Stimulated activated CD4-positive, alpha-beta T cell treated with anti-CD3 and anti-CD28 coated beads, Interleukin-1b, Interleukin-23, amount 100 ng/mL, for 1 hour (primary cell): Measurements from ENCODE around the gene DISP3.

Source experiments
- DNase-seq, 2 donors: peaks; one replicate each; pipeline ENCODE4 v3.0.0-alpha.2; 2020; ENCODE audit warnings: low read depth in 2 of 2

The DISP3 gene

DNA sequence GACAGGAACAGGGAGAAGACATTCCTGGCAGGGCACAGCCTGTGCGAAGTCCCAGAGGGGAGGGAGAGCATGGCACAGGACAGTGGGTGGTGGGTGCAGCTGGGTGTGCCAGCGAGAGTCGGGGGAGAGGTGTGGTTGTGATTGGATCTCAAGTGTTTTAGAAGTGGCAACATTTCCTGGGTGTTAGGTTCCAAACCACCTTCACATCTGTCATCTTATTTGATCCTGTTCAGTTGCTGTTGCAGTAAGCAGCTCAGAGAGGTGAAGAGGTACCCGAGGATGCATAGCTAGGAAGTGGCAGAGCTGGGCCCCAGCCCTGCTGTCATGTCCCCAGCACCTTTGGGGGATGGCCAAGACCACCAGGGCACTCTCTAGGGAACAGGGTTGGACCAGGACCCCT is 22.0 kb upstream of the DISP3 start:
- DNase-seq, result no peak

DNA sequence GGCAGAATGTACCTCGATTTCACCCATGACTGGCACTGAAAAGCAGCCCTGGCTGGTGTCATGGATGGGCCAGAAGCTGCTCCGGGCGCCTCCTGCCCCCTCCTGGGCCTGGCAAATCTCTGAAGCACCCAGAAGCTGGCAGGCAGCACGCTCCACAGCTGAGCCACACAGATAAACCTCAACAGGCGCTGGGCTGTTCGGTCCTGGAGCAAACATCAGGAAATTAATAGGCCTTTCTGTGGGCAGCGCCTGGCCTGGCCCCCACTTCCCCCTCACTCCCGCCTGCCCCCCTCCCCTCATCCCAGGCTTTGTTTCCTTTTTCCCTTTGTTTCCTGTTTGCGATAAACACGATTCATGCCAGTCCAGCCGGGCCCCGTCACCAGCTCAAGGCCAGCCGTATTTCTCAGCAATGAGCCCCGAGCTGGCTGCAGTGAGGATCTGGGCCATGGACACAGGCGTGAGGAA is 20.1 kb upstream of the DISP3 start:
- DNase-seq, result no peak

DNA sequence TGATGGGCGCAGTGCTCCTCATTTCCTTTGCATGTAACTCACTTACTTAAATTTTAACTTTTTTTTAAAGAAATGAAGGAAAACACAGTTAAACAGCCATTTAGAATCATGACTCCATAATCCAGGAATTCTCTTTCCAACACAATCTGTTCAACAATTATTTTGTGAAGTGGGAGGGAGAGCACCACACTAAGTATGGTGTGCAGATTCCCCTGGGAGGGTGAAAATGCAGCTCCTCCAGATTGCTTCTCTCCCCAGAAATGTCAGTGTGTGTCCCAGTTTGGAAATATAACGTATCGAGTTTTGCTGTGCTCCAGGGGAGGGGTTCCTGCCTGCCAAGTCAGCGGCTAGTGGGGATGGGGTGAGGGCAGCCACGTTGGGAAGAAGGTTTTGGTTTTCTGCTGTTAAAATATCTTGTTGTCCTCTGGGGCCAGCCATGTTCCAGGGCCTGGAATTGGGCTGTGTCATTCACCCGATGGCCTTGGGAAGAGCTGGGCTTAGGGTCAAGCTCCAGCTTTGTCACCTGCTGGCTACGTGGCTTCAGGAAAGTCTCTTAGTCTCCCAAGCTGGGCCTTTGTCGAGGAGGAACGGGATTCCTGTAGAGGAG is 17.3 kb upstream of the DISP3 start:
- no peak for DNase-seq

DNA sequence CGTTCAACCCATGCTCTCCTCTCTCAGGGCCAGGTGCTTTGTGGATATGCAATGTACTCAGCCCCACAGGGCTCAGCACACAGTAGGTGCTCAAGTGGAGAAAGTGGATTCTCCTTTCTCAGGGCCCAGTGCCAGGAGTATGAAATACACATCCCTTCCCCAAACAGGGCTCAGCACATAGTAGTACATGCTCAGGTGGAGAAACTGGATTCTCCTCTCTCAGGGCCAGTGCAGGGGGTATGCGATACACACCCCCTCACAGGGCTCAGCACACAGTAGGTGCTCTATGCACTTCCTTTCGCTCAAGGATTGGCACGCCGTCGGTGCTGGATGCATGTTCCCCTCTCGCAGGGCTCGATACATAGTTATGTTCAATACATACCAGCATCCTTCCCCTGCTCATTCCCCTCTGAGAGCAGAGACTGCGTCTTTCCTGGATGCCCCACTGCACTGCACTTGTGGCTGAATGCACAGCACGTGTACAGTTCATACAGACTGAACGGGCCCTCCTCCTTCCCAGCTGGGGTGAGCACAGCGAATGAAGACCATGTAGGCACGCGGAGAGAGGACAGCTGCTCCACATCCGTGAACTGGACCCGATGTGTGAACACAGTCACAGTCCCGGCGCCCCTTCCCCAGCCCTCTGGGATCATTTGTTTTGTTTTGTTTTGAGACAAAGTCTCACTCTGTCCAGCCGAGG is 16.6 kb upstream of the DISP3 start:
- DNase-seq, result no peak

DNA sequence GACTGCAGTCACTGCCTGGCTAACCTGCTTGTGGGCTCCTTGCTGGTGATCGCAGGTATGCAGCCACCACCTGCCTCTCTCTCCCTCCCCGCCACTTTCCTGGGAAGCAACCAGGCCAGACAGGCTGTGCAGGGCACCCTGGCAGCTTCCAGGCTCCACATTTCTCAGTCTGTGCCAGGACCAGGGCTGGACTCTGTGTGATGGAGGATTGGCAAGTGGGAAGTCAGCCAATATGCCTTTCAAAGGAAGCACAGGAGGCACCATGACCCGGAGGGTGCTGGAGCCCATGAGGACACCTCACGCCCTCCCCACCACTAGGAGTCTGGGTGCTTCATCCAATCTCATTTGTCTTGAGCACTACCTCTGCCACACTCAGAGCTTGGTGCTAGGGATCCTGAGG is 15.8 kb upstream of the DISP3 start:
- DNase-seq, result no peak

DNA sequence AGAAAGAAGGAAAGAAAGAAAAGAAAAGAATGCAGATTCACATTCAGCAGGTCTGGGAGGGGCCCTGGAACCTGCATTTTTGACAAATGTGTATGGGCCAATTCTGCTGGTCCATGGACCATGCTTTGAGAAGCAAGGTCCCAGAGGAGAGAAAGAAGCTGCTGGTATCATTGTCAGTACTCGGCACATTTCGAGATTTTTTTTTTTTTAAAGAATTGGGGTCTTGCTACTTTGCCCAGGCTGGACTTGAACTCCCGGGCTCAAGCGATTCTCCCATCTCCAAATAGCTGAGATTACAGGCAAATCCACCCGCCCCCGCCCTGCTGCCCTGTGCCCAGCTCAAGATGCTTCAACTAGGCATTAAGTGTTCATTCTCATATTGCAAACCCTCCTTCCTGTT is 13.6 kb upstream of the DISP3 start:
- DNase-seq, result no peak

DNA sequence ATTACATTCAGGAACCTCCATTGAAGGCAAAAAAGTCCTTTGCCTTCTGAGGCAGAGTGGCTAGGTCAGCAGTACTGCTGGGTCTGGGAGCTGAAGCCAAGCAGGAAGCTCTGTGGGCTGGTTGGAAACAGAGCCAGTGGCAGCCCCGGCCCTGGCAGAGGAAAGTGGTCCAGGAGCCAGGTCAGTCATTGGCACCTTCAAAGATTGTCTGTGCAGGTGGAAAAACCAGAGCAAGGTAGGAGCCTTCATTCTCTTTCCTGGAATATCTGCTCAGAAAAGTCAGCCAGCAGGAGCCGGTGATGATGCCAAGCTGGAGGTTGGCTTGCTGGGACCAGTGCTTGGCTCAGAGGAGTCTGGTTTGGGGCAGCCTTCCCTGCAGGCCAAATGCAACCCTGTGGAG is 12.5 kb upstream of the DISP3 start:
- no peak for DNase-seq

DNA sequence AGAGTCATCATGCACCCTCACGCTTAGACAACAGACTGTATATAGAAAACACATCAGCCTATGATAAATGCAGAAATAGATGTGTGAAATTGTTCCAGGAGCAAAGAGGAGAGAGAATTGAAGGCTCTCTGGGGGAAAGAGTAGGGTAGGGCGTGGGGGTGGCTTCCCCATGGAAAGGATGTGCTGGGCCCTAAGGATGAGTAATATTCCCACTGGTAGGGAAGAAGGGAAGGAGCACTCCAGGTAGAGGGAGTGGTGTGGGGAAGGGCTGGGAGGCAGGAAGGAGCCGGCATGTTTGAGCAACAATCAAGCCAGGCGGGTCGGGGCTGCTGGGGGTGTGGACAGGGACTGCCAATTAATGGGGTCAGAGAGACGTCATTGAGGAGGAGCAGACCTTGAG is 10.1 kb upstream of the DISP3 start:
- DNase-seq, result no peak

DNA sequence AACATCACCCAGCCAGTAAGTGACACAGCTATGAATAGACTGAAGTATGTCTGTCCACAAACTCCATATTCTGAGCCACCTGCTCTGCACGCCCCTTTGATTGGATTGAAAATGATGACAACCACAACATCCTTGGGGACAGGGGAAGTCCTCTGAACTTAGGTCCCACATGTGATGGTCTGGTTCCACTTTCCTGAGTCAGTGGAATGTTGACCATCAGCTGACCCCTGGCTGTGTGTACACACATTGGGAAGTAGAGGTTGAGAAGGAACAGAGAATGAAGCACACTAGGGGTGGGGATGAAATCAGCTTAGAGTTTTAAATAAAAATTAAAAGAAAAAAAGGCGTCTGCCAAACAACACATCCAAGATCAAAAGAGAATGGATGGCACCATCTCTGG is 8.0 kb upstream of the DISP3 start:
- DNase-seq, result no peak

DNA sequence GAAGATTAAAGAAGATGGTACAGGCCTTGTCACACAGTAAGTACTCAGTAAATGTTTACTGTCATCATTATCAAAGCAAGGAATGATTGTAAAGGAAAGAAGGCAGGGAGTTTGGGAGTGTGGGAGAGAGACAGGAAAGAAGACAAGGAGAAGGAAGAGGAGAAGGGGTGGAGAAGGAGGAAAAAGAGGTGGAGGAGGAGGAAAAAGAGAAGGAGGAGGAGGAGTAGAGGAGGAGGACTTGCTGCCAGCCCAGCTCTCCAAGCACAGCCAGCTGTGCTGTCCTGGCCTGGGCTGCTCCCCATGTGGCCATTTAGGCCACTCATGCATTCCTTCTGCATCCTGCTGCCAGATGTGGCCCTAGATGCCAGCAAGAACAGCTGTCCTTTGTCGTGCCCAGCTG is 7.5 kb upstream of the DISP3 start:
- no peak for DNase-seq

DNA sequence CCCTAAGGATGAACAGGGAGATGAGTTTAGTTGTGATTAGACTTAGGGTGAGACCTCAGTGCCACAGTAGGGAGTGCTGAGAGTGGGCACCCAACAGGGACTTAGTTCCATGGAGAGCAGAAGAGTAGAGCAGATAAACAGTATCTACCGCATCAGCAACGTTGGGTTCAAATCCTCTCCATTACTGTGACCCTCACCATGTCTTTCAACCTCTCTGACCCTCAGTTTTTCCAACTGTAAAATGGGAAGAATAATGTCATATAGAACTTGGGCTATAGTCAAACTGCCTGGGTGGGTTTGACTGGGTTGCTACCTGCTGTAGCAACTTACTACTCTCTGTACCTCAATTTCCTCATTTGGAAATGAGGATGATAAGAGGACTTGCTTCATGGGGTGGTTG is 6.7 kb upstream of the DISP3 start:
- no peak for DNase-seq

DNA sequence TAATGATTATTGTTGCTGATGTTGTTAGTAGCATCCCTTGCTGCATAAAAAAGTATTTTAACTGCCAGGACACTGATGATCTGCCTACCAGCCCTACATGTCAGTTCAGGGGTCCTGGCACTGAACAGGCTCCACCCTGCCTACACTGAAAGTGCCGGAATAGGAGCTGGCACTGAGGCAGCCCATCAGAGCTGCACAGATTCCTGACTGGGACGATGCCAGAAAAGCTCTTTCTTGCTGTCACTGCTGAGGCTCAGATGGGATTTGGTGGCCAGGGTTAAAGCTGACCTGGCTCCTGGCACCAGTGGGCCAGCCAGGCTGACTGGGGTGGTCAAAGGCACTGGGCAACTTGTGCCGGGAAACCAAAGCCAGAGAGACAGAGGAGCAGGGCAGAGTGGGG is 6.2 kb upstream of the DISP3 start:
- DNase-seq, result no peak

DNA sequence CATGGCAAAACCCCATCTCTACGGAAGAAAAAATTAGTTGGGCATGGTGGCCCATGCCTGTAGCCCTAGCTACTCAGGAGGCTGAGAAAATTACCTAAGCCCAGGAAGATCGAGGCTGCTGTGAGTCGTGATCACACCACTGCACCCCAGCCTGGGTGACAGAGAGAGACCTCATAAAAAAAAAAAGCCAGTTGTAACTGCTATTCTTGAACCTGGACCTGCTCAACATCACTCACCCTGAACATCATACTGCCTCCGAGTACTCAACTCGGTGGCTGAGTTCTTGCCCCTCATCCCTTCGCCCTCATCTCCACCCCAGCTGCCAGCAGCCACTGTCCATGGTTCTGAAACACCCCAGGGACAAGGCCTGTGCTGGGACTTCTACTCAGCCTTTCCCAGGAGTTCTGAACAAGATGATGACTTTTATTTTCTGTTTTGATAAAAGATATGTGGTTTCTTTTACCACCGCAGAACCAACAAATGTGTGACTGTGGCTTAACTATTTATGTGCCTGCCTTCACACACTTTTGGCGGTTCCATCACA is 5.4 kb upstream of the DISP3 start:
- DNase-seq, result no peak

DNA sequence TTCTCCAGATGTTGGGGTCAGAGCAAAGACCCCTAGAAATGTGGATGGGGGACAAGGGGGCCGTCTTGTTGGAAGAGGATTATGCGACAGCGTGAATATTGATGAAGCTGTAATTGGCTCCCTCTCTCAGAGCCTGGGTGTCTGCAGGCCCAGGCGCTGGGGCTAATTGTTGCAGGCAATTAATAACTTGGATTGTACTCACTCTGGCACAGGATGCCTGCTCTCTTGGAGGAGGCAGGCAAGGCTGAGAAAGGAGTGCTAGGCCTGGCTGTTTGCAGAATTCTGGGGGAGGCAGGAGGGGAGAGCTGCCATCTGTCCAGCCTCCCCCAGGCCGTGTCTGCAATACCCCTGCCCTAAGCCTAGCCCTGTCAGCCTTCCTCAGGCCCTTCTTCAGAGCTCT is 4.1 kb upstream of the DISP3 start:
- no peak for DNase-seq

DNA sequence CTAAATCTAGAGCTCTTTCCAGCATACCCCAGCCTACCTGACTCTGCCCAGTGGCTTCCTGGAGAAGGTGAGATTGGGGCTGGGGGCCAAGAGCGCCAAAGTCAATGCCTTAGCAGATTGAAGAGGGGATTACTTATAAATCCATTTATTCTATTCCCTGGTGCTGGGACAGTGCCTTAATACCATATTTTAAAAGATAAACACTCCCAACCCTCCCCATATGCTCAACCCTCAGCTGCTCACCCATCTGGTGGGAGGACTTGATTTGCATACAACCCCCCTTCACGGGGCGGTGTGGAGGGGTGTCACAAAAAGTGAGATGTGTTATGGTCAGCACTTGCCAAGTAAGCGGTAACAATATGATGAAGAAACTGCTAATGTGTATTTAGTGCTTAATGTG is 3.2 kb upstream of the DISP3 start:
- DNase-seq, result no peak

DNA sequence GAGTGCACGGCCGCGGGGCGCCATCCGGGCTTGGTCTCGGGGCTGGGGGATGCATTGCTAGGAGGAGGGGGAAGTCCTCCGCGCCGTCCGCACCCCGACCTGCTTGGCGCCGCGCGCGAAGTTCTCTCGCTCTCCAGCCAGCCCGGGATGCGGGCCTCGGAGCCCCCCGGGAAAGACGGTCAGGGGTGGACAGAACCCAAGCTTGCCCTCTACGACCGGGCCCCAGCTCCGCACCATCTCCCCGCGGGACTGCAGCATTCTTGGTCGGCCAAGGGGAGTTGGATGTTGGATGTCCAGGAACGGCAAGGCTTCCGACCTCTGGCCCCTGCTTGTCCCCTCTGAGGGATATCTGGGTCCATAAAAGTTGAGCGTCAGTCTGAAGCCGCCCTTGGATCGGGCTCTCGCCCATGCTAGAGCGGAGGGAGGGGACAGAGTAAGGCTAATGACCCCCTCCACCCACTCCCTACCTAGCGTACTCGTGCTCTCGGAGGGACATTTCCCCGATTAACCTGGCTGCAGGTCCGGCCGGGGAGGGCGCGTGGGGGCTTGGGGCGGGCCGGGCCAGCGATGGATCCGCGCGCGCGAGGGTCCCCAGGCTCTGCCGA is 522 bp downstream of the DISP3 start:
- DNase-seq, result no peak

DNA sequence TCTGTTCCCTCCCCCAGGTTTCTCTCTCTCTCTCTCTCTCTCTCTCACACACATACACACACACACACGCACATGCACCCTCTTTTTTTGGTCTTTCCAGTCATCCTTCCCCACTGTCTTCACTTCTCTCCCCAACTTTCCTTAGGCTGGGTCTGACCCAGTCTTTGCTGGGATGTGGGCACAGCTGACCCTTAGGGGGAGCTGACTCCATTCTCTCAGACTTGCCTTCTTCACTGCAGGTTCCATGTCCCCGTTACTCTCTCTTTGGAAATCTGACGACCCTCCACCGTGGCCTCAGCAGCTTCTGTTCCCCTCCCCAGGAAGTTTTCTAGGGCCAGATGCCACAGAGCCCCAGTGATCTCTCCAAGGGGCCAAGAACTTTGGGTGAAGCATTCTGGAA is 2.1 kb downstream of the DISP3 start:
- no peak for DNase-seq

DNA sequence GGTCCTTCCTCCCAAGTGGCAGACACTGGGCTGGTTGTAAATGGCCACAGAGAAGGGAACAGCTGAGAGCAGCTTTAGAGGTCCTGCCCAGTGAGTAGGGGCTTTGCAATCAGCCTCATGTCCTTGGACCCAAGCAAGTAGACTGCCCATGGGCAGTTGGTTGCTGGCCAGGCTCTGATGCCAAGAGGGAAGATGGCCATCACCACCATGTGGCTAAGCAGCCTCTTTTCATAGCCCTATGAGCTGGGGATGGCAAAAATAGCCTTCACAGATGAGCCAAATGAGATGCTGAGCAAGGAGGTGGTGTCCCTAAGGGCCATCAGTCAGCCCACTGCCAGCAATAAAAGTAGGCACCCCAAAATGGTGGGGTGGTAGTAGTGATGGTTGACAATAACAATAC is 3.2 kb downstream of the DISP3 start:
- DNase-seq, result no peak

DNA sequence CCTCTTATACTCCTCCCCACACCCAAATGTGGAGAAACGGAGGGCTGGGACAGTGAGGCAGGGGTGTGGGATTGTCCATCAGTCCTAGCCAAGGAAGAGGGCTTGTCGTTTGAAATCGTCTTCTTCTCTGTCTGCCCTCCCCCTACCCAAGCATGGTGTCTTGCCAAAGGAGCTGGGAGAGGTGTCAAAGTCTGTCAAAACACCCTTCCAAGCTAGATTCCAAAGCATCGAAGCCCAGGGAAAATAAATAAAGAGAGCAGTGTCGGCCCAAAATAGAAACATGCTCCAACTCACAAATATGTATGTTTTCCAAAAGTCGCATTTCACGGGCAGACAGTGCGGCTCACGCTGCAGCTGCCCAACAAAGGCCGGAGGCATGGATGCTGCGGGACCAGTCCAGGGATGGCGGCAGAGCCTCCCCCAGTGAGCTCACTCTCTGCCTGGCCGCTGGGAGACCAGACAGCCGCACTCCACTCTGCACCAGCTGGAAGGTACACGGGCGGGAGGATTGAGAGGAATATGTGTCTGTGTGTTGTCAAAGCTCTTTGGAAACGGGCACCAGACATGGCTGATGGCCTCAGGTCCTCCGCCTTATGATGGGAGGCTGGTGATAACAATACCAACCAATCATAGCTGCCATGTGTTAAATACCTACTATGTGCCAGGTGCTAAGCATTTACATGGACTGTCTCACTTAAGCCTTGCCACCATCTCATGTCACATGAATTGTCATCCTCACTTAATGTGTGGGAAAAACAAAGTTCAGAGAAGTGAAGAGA is 3.9 kb downstream of the DISP3 start:
- no peak for DNase-seq

DNA sequence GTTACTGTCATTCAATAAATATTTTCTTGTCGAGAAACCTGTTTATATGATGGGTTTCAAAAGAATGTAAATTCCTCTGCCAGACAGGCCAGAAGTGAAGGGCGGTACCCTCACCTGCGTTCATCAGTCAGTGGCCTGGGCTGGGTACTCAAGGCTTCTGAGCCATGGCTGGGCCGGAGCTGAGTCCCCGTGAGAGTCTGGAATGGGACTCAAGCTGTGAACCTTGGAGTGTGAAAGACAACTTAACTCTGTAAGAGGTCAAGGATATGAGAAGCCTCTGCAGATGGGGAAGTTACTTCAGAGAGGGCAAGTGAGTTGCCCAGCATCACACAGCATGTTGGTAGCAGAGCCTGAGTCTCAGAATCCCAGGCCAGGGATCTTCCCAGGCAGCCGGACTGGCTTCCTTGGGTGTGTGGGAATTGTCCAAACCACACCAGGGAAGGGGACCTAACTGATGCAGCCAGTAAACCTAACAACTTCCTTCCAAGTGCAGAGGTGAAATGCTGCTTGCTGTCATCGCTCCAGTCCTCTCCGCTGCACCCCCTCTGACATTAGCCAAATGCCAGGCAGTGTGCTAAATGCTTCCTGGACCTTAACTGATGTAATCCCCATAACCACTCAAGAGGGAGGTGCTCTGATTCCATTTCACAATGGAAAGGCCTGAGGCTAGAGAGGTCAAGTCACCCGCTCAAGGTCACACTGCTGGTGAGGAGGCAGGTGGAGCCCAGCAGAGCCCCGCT is 4.8 kb downstream of the DISP3 start:
- DNase-seq, result no peak

DNA sequence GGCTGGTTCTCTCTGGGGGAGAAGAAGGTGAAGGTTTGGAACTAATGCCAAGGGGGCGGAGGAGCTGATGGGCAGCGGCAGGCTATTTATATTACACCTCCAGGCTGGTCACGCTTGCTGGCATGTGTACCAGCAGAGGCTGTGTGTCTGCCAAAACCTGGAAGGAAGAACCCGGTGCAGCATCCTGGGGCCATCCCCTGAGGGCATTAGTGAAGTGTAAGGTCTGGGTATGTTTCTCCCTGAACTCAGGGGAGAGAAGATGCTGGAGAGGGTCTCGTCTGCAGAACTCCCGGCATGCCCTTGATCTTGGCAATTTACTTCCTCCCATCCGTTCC is 5.3 kb downstream of the DISP3 start:
- DNase-seq, result no peak

DNA sequence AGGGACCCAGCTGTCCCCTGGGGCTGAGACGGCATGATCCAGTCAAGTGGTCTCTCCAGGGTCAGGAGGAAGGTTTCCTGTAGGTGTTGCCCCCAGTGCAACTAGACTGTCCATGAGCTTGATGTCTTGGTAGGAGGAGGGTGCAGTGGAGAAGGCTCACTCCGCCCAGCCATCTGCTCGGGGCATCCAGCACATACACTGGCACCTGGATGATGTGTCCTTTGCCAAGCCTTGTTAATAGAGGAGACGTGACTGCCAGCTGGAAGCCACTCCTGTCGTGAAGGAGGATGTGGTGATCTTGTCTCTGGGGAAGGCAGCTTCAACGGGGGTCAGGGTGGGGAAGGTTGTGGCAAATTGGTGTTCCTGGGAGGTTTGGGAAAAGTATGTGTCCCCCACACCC is 6.2 kb downstream of the DISP3 start:
- no peak for DNase-seq
